ENCODE data around the gene PHLDA3.
A peak's percentile ranks its signal among the peaks of the same experiment; 100 is the strongest.
"Not testable (repeated sequence)": the region's sequence is repeated elsewhere in the genome, so short reads cannot be mapped to it uniquely, and the experiment has no call there.

The PHLDA3 gene

GRCh38 chr1:201485184-201485774 lies 16.3 kb upstream of the PHLDA3 start:
- no peak for DNase-seq

- no peak for DNase-seq
Observed at GRCh38 chr1:201483373-201483949, 14.5 kb upstream of the PHLDA3 start.

GRCh38 chr1:201482755-201483154 lies 13.8 kb upstream of the PHLDA3 start:
- no peak for DNase-seq

GRCh38 chr1:201481761-201482493 lies 12.9 kb upstream of the PHLDA3 start:
- peak; percentile 25 for DNase-seq

- no peak for DNase-seq
Observed at GRCh38 chr1:201481004-201481380, 12.0 kb upstream of the PHLDA3 start.

GRCh38 chr1:201480231-201481003 lies 11.4 kb upstream of the PHLDA3 start:
- DNase-seq = peak; percentile 60

- DNase-seq = no peak
Observed at GRCh38 chr1:201479201-201479730, 10.3 kb upstream of the PHLDA3 start.

GRCh38 chr1:201478666-201479065 lies 9.7 kb upstream of the PHLDA3 start:
- DNase-seq = not testable (repeated sequence)

GRCh38 chr1:201476670-201477344 lies 7.8 kb upstream of the PHLDA3 start:
- no peak for DNase-seq

- DNase-seq = no peak
Observed at GRCh38 chr1:201475915-201476669, 7.1 kb upstream of the PHLDA3 start.

GRCh38 chr1:201475130-201475529 lies 6.1 kb upstream of the PHLDA3 start:
- no peak for DNase-seq

GRCh38 chr1:201473296-201473695 lies 4.3 kb upstream of the PHLDA3 start:
- no peak for DNase-seq

GRCh38 chr1:201472321-201472720 lies 3.3 kb upstream of the PHLDA3 start:
- not testable (repeated sequence) for DNase-seq

- DNase-seq = no peak
Observed at GRCh38 chr1:201471772-201472171, 2.8 kb upstream of the PHLDA3 start.

- DNase-seq = no peak
Observed at GRCh38 chr1:201470581-201470980, 1.6 kb upstream of the PHLDA3 start.

GRCh38 chr1:201469645-201470074 lies 672 bp upstream of the PHLDA3 start:
- DNase-seq = no peak

- peak; percentile 59 for DNase-seq
Observed at GRCh38 chr1:201468501-201468843, 516 bp downstream of the PHLDA3 start.

- no peak for DNase-seq
Observed at GRCh38 chr1:201466492-201466891, 2.5 kb downstream of the PHLDA3 start.

- DNase-seq = no peak
Observed at GRCh38 chr1:201465698-201466290, 3.2 kb downstream of the PHLDA3 start.

- DNase-seq = no peak
Observed at GRCh38 chr1:201463071-201463552, 5.9 kb downstream of the PHLDA3 start.

- no peak for DNase-seq
Observed at GRCh38 chr1:201461645-201462441, 7.1 kb downstream of the PHLDA3 start.

Measured in NCI-H2171 (cell line).